IPS DF 19.7 (cell line): ENCODE data around the gene TMEM52B.
"Not testable (repeated sequence)": the region's sequence is repeated elsewhere in the genome, so short reads cannot be mapped to it uniquely, and the experiment has no call there.

Experiments
- DNase-seq: peaks from one replicate; pipeline ENCODE4 v3.0.0-alpha.2; 2013; ENCODE audit warnings: low read depth, low spot score

Gene TMEM52B

GRCh38 chr12:10211940-10212738 lies 33.3 kb downstream of the TMEM52B start:
- DNase-seq, result peak; percentile 78

- no peak for DNase-seq
Observed at GRCh38 chr12:10212739-10213131, 33.9 kb downstream of the TMEM52B start, which contains the start of gene GABARAPL1. Gene GABARAPL1, plus strand, starts transcription at chr12:10212877. Its CDS starts 253 bp downstream, at chr12:10213130.

GRCh38 chr12:10213168-10214135 lies 34.6 kb downstream of the TMEM52B start:
- no peak for DNase-seq

GRCh38 chr12:10214136-10214894 lies 35.5 kb downstream of the TMEM52B start:
- no peak for DNase-seq

GRCh38 chr12:10214895-10215267 lies 36.0 kb downstream of the TMEM52B start:
- DNase-seq, result no peak

GRCh38 chr12:10215436-10215835 lies 36.6 kb downstream of the TMEM52B start:
- no peak for DNase-seq

- not testable (repeated sequence) for DNase-seq
Observed at GRCh38 chr12:10215946-10216345, 37.1 kb downstream of the TMEM52B start.

- DNase-seq, result no peak
Observed at GRCh38 chr12:10218021-10218420, 39.2 kb downstream of the TMEM52B start.

GRCh38 chr12:10220398-10221077 lies 41.7 kb downstream of the TMEM52B start:
- no peak for DNase-seq

GRCh38 chr12:10221846-10222245 lies 43.0 kb downstream of the TMEM52B start:
- DNase-seq, result no peak

GRCh38 chr12:10223208-10223607 lies 44.4 kb downstream of the TMEM52B start:
- DNase-seq, result no peak

- not testable (repeated sequence) for DNase-seq
Observed at GRCh38 chr12:10225426-10225825, 46.6 kb downstream of the TMEM52B start.

GRCh38 chr12:10226086-10226485 lies 47.3 kb downstream of the TMEM52B start:
- DNase-seq, result no peak

- DNase-seq, result no peak
Observed at GRCh38 chr12:10226731-10227130, 47.9 kb downstream of the TMEM52B start.

GRCh38 chr12:10227648-10228047 lies 48.8 kb downstream of the TMEM52B start:
- DNase-seq, result no peak

GRCh38 chr12:10234562-10234961 lies 55.7 kb downstream of the TMEM52B start:
- DNase-seq, result no peak

GRCh38 chr12:10235761-10236631 lies 57.2 kb downstream of the TMEM52B start:
- no peak for DNase-seq

GRCh38 chr12:10236720-10237119 lies 57.9 kb downstream of the TMEM52B start:
- DNase-seq, result no peak

GRCh38 chr12:10238526-10238925 lies 59.7 kb downstream of the TMEM52B start:
- no peak for DNase-seq

- no peak for DNase-seq
Observed at GRCh38 chr12:10241290-10241689, 62.5 kb downstream of the TMEM52B start.
